Ectodermal cell (in vitro differentiated cells): ENCODE measurements around the gene IL17REL.
"Not testable (repeated sequence)": the region's sequence is repeated elsewhere in the genome, so short reads cannot be mapped to it uniquely, and the experiment has no call there.

Source experiments
- H3K27ac ChIP-seq: 2 replicates; pipeline ENCODE4 v1.7.0; 2013; ENCODE audit warnings: mild to moderate bottlenecking, low read depth, low read length; ENCODE audit not compliant: insufficient read depth, poor library complexity, severe bottlenecking
- H3K27me3 ChIP-seq: 2 replicates; pipeline ENCODE4 v1.7.0; 2013; ENCODE audit warnings: mild to moderate bottlenecking, low read length; ENCODE audit not compliant: insufficient read depth, control insufficient read depth, poor library complexity, severe bottlenecking
- H3K36me3 ChIP-seq: one replicate; pipeline ENCODE4 v1.7.0; 2013; ENCODE audit warnings: low read length; ENCODE audit not compliant: control insufficient read depth, insufficient read depth
- H3K4me1 ChIP-seq: one replicate; pipeline ENCODE4 v1.7.0; 2013; ENCODE audit warnings: low read length; ENCODE audit not compliant: control insufficient read depth, insufficient read depth
- H3K4me3 ChIP-seq: 2 replicates; pipeline ENCODE4 v1.7.0; 2013; ENCODE audit warnings: low read depth, low read length, control low read depth; ENCODE audit not compliant: insufficient read depth
- H3K9me3 ChIP-seq: 2 replicates; pipeline ENCODE4 v1.7.0; 2013; ENCODE audit warnings: mild to moderate bottlenecking, low read length, moderate library complexity; ENCODE audit not compliant: control insufficient read depth
- WGBS, 2 experiments: methylation state at CpG; one replicate each; pipeline ENCODE4 v1.1.7; 2013; ENCODE audit warnings: missing lambda C conversion rate in 2 of 2; 5-methylcytosine and 5-hydroxymethylcytosine counted together

IL17REL gene

DNA sequence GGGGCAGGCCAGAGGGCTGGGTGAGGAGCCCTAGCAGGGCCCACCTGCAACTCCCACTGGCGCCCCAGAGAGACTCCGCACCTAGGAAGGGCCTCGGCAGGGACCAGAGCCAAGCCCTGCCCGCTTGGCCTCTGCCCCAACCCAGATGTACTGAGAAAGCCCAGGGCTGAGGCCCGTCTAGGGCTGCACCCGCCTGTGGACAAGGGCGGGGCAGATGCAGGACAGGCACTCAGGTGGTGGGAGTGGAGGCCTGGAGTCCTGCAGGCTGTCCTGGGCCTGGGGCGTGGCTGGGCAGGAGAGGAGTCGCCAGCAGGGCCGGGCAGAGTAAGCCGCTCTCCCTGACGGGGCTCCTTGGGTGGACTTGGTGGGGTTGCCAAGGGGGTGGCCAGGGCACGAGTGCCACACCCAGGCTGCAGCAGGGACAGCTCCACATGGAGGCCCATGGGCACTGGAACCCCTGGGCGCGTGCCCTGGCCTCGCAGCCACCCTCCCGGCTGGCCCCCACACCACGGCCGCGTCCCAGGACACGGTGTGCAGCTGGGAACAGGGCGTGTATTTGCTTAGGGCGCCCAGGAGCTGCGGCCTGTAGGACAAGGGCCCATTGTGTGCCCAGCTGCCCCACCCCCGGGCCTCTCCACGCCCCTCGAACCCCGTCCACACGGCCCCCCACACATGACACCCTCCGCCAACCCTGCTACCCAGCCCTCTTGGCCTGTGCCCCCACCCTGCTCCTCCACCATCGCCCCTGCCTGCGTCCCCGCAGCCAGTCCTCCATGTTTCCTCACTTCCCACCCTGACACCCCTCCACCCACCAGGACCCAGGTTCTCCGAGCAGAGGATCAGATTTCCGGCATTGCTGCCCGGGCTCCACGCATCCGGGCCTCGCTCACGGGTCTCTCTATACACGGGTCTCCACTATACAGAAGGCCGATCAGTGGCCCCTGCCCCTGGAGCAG is 63.3 kb downstream of the IL17REL start:
- Histone ChIP-seq H3K27ac (no peak overlapping the region), H3K4me3 (no peak overlapping the region), H3K9me3 (no peaks in the 10 kb centered on the region), H3K36me3 (no peaks in the 10 kb centered on the region), H3K27me3 (no peaks in the 10 kb centered on the region), H3K4me1 (peaks cover 35% of the 10 kb centered on the region)
- 89 to 91% methylated on average over 42 of the region's 42 CpGs for WGBS, 2 experiments

DNA sequence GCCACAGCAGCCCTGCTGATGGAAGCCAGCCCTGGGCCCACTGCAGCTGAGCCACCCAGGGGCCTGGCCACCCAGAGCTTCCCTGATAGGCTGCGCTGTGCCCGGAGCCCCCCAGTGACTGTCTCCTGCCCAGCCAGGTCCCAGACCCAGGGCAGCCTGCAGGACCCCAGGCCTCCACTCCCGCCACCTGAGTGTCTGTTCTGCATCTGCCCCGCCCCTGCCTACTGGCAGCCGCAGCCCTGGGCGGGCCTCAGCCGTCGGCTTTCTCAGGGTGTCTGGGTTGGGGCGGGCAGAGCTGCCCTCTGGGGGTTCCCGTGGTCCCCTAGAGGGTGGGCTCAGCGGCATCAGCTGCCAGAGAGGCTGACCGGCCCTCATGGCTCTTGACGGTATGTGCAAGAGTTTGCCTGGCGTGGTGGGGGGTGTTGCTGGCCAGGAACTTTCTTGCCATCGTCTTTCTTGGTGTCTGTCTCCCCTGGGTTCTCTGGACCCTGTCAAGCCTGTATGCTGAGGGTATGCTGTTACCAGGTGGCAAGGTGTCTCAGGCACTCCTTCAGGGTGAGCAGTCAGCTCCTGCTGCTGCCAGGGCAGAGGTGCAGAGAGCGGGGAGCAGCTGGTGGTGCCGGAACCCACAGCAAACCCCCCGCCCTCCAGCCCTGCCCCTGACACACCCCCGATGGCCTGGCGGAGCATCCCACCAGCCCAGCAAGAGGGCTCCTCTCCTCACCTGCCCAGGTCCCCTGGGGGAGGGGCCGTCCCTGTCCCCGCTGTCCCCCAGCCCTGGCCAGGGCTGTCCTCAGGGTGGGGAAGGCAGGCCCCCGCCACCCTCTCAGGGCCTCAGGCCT is 64.2 kb downstream of the IL17REL start:
- no peaks in the 10 kb centered on the region for H3K27me3 ChIP-seq

DNA sequence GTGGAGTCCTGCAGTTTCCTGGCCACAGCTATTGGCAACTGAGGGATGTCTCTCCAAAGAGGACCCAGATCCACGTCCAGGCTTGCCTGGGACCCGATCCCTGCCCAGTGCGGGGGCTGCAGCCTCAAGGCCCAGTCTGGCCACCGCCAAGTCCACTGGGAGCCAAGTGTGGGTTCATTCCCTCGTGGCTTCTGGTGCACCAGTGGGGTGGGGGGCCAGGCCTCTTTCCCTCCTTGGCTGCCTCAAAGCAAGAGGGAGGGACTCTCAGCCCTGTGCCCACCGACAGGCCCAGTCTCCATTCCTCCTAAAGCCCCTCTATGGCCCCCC is 65.3 kb downstream of the IL17REL start:
- no peak overlapping the region for H3K4me3 ChIP-seq
- peaks cover 27% of the 10 kb centered on the region for H3K4me1 ChIP-seq
- 74 to 81% methylated on average over 6 of the region's 6 CpGs for WGBS, 2 experiments
- H3K27me3 ChIP-seq: no peaks in the 10 kb centered on the region
- H3K9me3 ChIP-seq: no peaks in the 10 kb centered on the region
- H3K27ac ChIP-seq: no peak overlapping the region
- no peaks in the 10 kb centered on the region for H3K36me3 ChIP-seq

More for the DNA sequence above, 64.2 kb downstream of the IL17REL start:
- no peaks in the 10 kb centered on the region for H3K36me3 ChIP-seq
- no peak overlapping the region for H3K4me3 ChIP-seq
- 83 to 85% methylated on average over 23 of the region's 23 CpGs for WGBS, 2 experiments
- no peak overlapping the region for H3K27ac ChIP-seq
- H3K9me3 ChIP-seq: no peaks in the 10 kb centered on the region
- peaks cover 35% of the 10 kb centered on the region for H3K4me1 ChIP-seq

DNA sequence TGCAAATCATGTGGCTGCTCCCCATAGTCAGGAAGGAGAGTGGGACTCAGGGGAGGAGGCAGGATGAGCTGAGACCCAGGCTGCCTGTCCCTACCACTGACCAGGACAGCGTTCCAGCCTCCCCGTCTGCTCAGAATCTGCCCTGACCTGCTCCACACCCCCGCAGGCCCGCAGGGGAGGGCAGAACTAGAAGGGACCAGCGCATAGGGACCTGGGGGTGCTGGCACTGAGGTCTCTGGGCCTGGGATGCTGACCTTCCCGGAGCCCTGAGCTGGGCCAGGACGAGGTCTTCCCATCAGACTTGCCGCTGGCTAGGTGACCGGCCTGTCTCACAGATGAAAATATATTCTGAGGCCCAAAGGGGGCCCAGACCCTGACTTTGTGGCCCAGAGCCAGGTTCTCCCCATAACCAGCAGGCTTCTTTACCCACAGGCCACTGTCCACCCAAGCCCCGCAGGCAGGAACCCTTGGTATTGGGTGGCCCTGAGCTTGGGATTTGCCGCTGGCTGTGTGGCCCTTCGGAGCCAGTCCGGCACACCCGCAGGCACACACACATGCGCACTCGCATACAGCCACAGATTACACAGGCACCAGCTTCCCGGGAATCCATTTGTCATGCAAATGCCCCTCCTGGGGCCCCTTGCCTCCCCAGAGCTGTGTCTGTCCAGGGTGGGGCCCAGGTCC is 65.8 kb downstream of the IL17REL start:
- Histone ChIP-seq H3K27ac (no peak overlapping the region), H3K9me3 (no peaks in the 10 kb centered on the region), H3K27me3 (no peaks in the 10 kb centered on the region), H3K4me1 (peaks cover 25% of the 10 kb centered on the region), H3K36me3 (no peaks in the 10 kb centered on the region), H3K4me3 (no peak overlapping the region)
- 73 to 75% methylated on average over 17 of the region's 17 CpGs for WGBS, 2 experiments

DNA sequence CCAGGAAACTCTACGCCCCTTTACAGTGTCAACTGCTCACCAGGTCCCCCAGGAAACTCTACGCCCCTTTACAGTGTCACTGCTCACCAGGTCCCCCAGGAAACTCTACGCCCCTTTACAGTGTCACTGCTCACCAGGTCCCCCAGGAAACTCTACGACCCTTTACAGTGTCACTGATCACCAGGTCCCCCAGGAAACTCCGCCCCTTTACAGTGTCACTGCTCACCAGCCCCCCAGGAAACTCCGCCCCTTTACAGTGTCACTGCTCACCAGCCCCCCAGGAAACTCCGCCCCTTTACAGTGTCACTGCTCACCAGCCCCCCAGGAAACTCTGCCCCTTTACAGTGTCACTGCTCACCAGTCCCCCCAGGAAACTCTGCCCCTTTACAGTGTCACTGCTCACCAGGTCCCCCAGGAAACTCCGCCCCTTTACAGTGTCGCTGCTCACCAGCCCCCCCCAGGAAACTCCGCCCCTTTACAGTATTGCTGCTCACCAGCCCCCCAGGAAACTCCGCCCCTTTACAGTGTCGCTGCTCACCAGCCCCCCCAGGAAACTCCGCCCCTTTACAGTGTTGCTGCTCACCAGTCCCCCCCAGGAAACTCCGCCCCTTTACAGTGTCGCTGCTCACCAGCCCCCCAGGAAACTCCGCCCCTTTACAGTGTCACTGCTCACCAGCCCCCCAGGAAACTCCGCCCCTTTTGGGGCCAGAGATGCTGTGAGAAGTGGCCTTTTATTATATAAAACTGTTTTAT is 67.3 kb downstream of the IL17REL start:
- H3K4me1 ChIP-seq: peaks cover 16% of the 10 kb centered on the region
- H3K9me3 ChIP-seq, H3K4me3 ChIP-seq, H3K36me3 ChIP-seq, H3K27me3 ChIP-seq, H3K27ac ChIP-seq: not testable (repeated sequence)
- WGBS, 2 experiments: 85 to 87% methylated on average over 10 to 17 of the region's 17 CpGs
